HEK293T (cell line): ENCODE data around the gene FGF14.

ENCODE experiments used
- CTCF ChIA-PET: fragments of 350-600 bp; formaldehyde crosslinking; extraction: SDS; loops from one replicate; lab custom pipeline; 2021; ENCODE audit warnings: antibody characterized with exemption, inconsistent platforms; lab: Yijun Ruan, JAX
- POLR2A ChIA-PET: fragments of 350-600 bp; formaldehyde crosslinking; extraction: SDS; loops from one replicate; lab custom pipeline; 2020; ENCODE audit warnings: antibody characterized with exemption, inconsistent platforms; lab: Yijun Ruan, JAX
- DNase-seq: peaks from one replicate; pipeline ENCODE4 v3.0.0; 2012; ENCODE audit warnings: mixed read lengths; ENCODE audit errors: extremely low spot score
- ARNT ChIP-seq: fragments of 450-650 bp; IDR thresholded peaks from 2 replicates; pipeline ENCODE4 v1.6.1; 2017; ENCODE audit warnings: mild to moderate bottlenecking
- BHLHE40 ChIP-seq: fragments of 450-650 bp; IDR thresholded peaks from 2 replicates; pipeline ENCODE4 v1.6.1; 2016; ENCODE audit warnings: mild to moderate bottlenecking, moderate library complexity, borderline replicate concordance
- CTBP1 ChIP-seq: fragments of 450-650 bp; IDR thresholded peaks from 2 replicates; pipeline ENCODE4 v1.6.1; 2016; ENCODE audit warnings: borderline replicate concordance
- ELF4 ChIP-seq: fragments of 450-650 bp; IDR thresholded peaks from 2 replicates; pipeline ENCODE4 v1.6.1; 2017; ENCODE audit warnings: antibody characterized with exemption
- FOXA1 ChIP-seq: fragments of 450-650 bp; IDR thresholded peaks from 2 replicates; pipeline ENCODE4 v1.6.1; 2016; ENCODE audit warnings: mild to moderate bottlenecking
- FOXK2 ChIP-seq: fragments of 450-650 bp; IDR thresholded peaks from 2 replicates; pipeline ENCODE4 v1.6.1; 2016; ENCODE audit warnings: mild to moderate bottlenecking
- FOXM1 ChIP-seq: fragments of 450-650 bp; IDR thresholded peaks from 2 replicates; pipeline ENCODE4 v1.6.1; 2017; ENCODE audit warnings: mild to moderate bottlenecking, borderline replicate concordance
- HDGF ChIP-seq: fragments of 450-650 bp; IDR thresholded peaks from 2 replicates; pipeline ENCODE4 v1.6.1; 2017; ENCODE audit warnings: antibody characterized with exemption, borderline replicate concordance
- L3MBTL2 ChIP-seq: fragments of 450-650 bp; conservative IDR thresholded peaks from 2 replicates; pipeline ENCODE4 v1.6.1; 2016; ENCODE audit warnings: mild to moderate bottlenecking
- LEF1 ChIP-seq: fragments of 450-650 bp; IDR thresholded peaks from 2 replicates; pipeline ENCODE4 v1.6.1; 2017; ENCODE audit warnings: mild to moderate bottlenecking, borderline replicate concordance
- NFRKB ChIP-seq: fragments of 450-650 bp; IDR thresholded peaks from 2 replicates; pipeline ENCODE4 v1.6.1; 2016; ENCODE audit warnings: mild to moderate bottlenecking, moderate library complexity
- PKNOX1 ChIP-seq: fragments of 450-650 bp; IDR thresholded peaks from 2 replicates; pipeline ENCODE4 v1.6.1; 2016
- SP1 ChIP-seq: fragments of 450-650 bp; IDR thresholded peaks from 2 replicates; pipeline ENCODE4 v1.6.1; 2017
- SUZ12 ChIP-seq: fragments of 450-650 bp; IDR thresholded peaks from 2 replicates; pipeline ENCODE4 v1.6.1; 2016; ENCODE audit warnings: mild to moderate bottlenecking
- TARDBP ChIP-seq: fragments of 450-650 bp; IDR thresholded peaks from 2 replicates; pipeline ENCODE4 v1.6.1; 2016
- ZNF384 ChIP-seq: fragments of 450-650 bp; IDR thresholded peaks from 2 replicates; pipeline ENCODE4 v1.6.1; 2016

The FGF14 gene

GRCh38 chr13:101681834-101682233, 720.0 kb downstream of the FGF14 start:
- ChIA-PET POLR2A (no interaction called here), CTCF (no interaction called here)
- TF ChIP-seq HDGF = no peak
- no peak for TF ChIP-seq FOXA1
- TF ChIP-seq FOXK2 = no peak
- no peak for TF ChIP-seq ZNF384
- TF ChIP-seq BHLHE40 = no peak
- no peak for TF ChIP-seq CTBP1
- no peak for TF ChIP-seq L3MBTL2
- TF ChIP-seq PKNOX1 = no peak
- no peak for TF ChIP-seq FOXM1
- TF ChIP-seq LEF1 = no peak
- TF ChIP-seq SUZ12 = no peak
- TF ChIP-seq SP1 = no peak
- no peak for TF ChIP-seq ELF4
- TF ChIP-seq TARDBP = no peak
- TF ChIP-seq ARNT = no peak
- DNase-seq = no peak

- DNase-seq = no peak
- ChIA-PET CTCF (no interaction called here), POLR2A (no interaction called here)
- no peak for TF ChIP-seq SP1
- no peak for TF ChIP-seq FOXA1
- no peak for TF ChIP-seq NFRKB
- no peak for TF ChIP-seq HDGF
- no peak for TF ChIP-seq ELF4
- no peak for TF ChIP-seq BHLHE40
- no peak for TF ChIP-seq ARNT
- TF ChIP-seq FOXK2 = no peak
- no peak for TF ChIP-seq CTBP1
- TF ChIP-seq FOXM1 = no peak
- no peak for TF ChIP-seq SUZ12
- TF ChIP-seq TARDBP = no peak
- TF ChIP-seq LEF1 = no peak
- no peak for TF ChIP-seq L3MBTL2
- no peak for TF ChIP-seq ZNF384
- no peak for TF ChIP-seq PKNOX1
Observed at GRCh38 chr13:101673360-101674105, 728.3 kb downstream of the FGF14 start.

- TF ChIP-seq ZNF384 (no peak), CTBP1 (no peak), FOXA1 (no peak), TARDBP (no peak), BHLHE40 (no peak)
- DNase-seq = no peak
- ChIA-PET POLR2A (no interaction called here), CTCF (no interaction called here)
Observed at GRCh38 chr13:101661839-101662238, 740.0 kb downstream of the FGF14 start.
